ENCODE data around the gene SZT2.

- no peak for TF ChIP-seq CTCF (conservative IDR thresholded peaks at IDR 0.05; ENCODE audit: low read length)
- no peak for TF ChIP-seq EZH2phosphoT487 (IDR thresholded peaks at IDR 0.05; ENCODE audit: borderline replicate concordance, low read depth, low read length)
Measured at GRCh38 chr1:43354471-43354870, 35.2 kb upstream of the SZT2 start.

Data from OCI-LY7 (cell line).